KMS-11 (cell line): ENCODE data around the gene FOXP1.

Experiments
- H2AFZ ChIP-seq: fragments of 200-600 bp; sonication (generic); 2 replicates; pipeline ENCODE4 v1.6.1; 2016; ENCODE audit warnings: antibody characterized with exemption, mixed run types, low read depth
- H3K27ac ChIP-seq: fragments of 200-600 bp; sonication (generic); 2 replicates; pipeline ENCODE4 v1.6.1; 2016; ENCODE audit warnings: mild to moderate bottlenecking, mixed run types
- H3K27me3 ChIP-seq: fragments of 200-600 bp; sonication (generic); 2 replicates; pipeline ENCODE4 v1.6.1; 2017; ENCODE audit warnings: mild to moderate bottlenecking, low read depth, mixed run types, moderate library complexity; ENCODE audit not compliant: insufficient read depth
- H3K36me3 ChIP-seq: fragments of 200-600 bp; sonication (generic); 2 replicates; pipeline ENCODE4 v1.6.1; 2017; ENCODE audit warnings: mild to moderate bottlenecking, mixed run types; ENCODE audit not compliant: insufficient read depth
- H3K4me1 ChIP-seq: fragments of 200-600 bp; sonication (generic); 2 replicates; pipeline ENCODE4 v1.6.1; 2016; ENCODE audit warnings: mild to moderate bottlenecking, low read depth, mixed run types; ENCODE audit not compliant: poor library complexity, severe bottlenecking
- H3K4me2 ChIP-seq: fragments of 200-600 bp; sonication (generic); 2 replicates; pipeline ENCODE4 v1.7.0; 2016; ENCODE audit warnings: mild to moderate bottlenecking, mixed run types
- H3K4me3 ChIP-seq: fragments of 200-600 bp; sonication (generic); IDR thresholded peaks from 2 replicates; pipeline ENCODE4 v1.6.1; 2017; ENCODE audit warnings: low read depth, low read length, mixed read lengths; ENCODE audit not compliant: insufficient read depth
- H3K79me2 ChIP-seq: fragments of 200-600 bp; sonication (generic); 2 replicates; pipeline ENCODE4 v1.6.1; 2016; ENCODE audit warnings: low read depth, mixed run types; ENCODE audit not compliant: insufficient read depth
- H3K9ac ChIP-seq: fragments of 200-600 bp; sonication (generic); 2 replicates; pipeline ENCODE4 v1.6.1; 2016; ENCODE audit warnings: mild to moderate bottlenecking, mixed run types
- H4K20me1 ChIP-seq: fragments of 200-600 bp; sonication (generic); 2 replicates; pipeline ENCODE4 v1.6.1; 2016; ENCODE audit warnings: mild to moderate bottlenecking, mixed run types; ENCODE audit not compliant: insufficient read depth
- TF ChIP-seq, protein P1 (sequence below): fragments of 200-600 bp; sonication (generic); conservative IDR thresholded peaks from 2 replicates; pipeline ENCODE4 v1.6.1; 2017; ENCODE audit warnings: low read depth, mild to moderate bottlenecking, antibody characterized with exemption, low read length, moderate library complexity, mixed read lengths

Gene FOXP1

DNA sequence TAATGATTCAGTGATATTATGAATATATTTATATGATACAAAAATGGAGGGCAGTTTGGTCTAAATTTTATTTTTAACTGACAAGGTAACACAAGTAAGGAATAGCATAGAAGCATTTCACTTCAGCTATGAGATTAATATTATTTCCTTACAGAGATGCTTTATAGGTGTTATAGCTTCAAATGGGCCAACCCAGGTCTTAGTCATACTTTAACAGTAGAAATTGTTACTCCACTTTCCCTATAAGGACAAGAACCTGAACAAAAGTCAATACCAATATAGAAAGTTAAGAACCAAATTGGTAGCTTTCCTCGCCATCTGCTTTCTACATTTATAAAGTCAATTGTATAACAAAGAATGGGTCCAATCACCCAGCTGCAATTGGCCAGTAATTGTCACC, 570.6 kb downstream of the FOXP1 start:
- H3K27ac ChIP-seq, result no peak overlapping the region
- H3K9ac ChIP-seq, result no peak overlapping the region
- H3K79me2 ChIP-seq, result peaks cover 14% of the 10 kb centered on the region; the same call in 1 of the 2 replicates
- H4K20me1 ChIP-seq, result no peaks in the 10 kb centered on the region
- peaks cover 46% of the 10 kb centered on the region for H3K4me1 ChIP-seq
- no peaks in the 10 kb centered on the region for H3K27me3 ChIP-seq
- H3K36me3 ChIP-seq, result no peaks in the 10 kb centered on the region
- no peak overlapping the region for H2AFZ ChIP-seq
- no peak overlapping the region; the same call in 1 of the 2 replicates for H3K4me2 ChIP-seq
- TF ChIP-seq, protein P1, sequence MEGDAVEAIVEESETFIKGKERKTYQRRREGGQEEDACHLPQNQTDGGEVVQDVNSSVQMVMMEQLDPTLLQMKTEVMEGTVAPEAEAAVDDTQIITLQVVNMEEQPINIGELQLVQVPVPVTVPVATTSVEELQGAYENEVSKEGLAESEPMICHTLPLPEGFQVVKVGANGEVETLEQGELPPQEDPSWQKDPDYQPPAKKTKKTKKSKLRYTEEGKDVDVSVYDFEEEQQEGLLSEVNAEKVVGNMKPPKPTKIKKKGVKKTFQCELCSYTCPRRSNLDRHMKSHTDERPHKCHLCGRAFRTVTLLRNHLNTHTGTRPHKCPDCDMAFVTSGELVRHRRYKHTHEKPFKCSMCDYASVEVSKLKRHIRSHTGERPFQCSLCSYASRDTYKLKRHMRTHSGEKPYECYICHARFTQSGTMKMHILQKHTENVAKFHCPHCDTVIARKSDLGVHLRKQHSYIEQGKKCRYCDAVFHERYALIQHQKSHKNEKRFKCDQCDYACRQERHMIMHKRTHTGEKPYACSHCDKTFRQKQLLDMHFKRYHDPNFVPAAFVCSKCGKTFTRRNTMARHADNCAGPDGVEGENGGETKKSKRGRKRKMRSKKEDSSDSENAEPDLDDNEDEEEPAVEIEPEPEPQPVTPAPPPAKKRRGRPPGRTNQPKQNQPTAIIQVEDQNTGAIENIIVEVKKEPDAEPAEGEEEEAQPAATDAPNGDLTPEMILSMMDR, result no peak
- H3K4me3 ChIP-seq, result no peak overlapping the region

- Histone ChIP-seq H4K20me1 (no peaks in the 10 kb centered on the region), H3K36me3 (no peaks in the 10 kb centered on the region), H3K27ac (peak overlapping the region; percentile 99), H2AFZ (no peak overlapping the region; the same call in 1 of the 2 replicates), H3K9ac (peak overlapping the region; percentile 69; the same call in 1 of the 2 replicates), H3K79me2 (peaks cover 20% of the 10 kb centered on the region; the same call in 1 of the 2 replicates), H3K4me2 (peak overlapping the region; percentile 94), H3K4me3 (no peak overlapping the region), H3K27me3 (no peaks in the 10 kb centered on the region), H3K4me1 (peaks cover 57% of the 10 kb centered on the region)
- TF ChIP-seq, protein P1, result no peak
These were observed 571.8 kb downstream of the FOXP1 start for GRCh38 chr3:71011565-71012287.

DNA sequence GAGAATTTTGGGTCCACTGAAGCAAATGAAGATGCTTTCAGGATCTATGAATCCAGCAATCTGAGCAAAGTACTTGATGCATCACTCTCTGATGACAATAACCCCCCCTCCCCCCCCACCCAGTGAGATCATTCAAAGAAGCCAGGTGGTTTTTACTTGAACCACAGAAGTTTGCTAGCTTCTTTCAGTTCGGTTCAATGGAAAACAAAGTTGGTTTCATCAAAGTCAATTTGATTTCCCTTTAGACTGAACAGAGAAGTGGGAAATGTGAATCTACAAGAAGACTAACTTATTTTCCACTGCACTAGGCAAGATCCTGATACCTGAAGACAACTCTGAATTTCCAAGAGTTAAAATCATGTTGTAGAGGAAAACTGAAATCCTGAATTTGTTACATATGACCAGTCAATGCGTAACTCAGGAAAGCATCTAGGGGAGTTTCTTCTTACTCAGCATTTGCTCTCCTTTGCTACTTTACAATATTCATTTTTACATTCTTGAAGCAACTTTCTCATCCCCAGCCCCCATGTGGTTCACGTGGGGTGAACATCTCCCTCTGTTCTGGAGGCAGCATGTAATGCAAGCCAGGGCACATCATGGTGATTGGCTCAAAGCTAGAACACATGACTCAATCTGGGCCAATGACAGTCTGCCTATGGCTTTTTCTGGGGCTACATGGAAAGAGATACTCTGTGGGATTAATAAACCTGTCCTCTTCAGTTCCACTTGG, 572.6 kb downstream of the FOXP1 start:
- Histone ChIP-seq H3K79me2 (peaks cover 20% of the 10 kb centered on the region; the same call in 1 of the 2 replicates), H3K4me3 (no peak overlapping the region), H3K27ac (peak overlapping the region; percentile 99), H3K27me3 (no peaks in the 10 kb centered on the region), H2AFZ (no peak overlapping the region; the same call in 1 of the 2 replicates), H3K36me3 (no peaks in the 10 kb centered on the region), H3K4me2 (peak overlapping the region; percentile 94), H3K4me1 (peaks cover 61% of the 10 kb centered on the region), H3K9ac (peak overlapping the region; percentile 69; the same call in 1 of the 2 replicates), H4K20me1 (no peaks in the 10 kb centered on the region)
- TF ChIP-seq, protein P1, result no peak

DNA sequence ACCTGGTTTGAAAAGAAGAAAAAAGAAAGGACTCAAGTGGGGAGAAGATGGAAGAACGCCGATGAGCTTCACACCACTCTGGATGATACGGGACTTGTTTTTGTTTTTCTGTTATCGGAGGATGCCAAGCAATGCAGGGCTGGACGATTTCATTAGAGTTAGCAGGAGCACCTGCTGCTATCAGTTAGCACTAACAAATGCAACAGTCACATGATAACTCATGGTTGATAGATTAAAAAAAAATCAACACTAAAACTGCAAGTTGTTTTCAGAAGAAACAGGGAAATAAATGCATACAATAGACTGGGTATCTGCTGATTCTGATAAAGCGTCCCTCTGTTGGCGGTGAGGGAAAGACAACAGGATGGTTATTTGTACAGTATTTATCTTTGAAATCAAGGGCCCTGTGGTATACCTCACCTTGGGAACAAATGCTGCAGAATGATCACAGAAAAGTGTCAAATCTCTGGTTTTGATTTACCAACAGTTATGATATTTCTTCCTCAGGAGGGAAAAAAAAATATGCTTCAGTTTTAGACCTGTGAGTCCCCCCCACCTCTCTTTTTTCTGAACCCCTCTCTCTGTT, 575.1 kb downstream of the FOXP1 start:
- H3K27me3 ChIP-seq, result no peaks in the 10 kb centered on the region
- H3K9ac ChIP-seq, result no peak overlapping the region
- no peak overlapping the region for H3K4me2 ChIP-seq
- peaks cover 24% of the 10 kb centered on the region; the same call in 1 of the 2 replicates for H3K79me2 ChIP-seq
- H3K27ac ChIP-seq, result no peak overlapping the region
- TF ChIP-seq, protein P1, result no peak
- no peak overlapping the region for H3K4me3 ChIP-seq
- no peaks in the 10 kb centered on the region for H4K20me1 ChIP-seq
- H2AFZ ChIP-seq, result no peak overlapping the region
- H3K36me3 ChIP-seq, result no peaks in the 10 kb centered on the region
- peaks cover 74% of the 10 kb centered on the region for H3K4me1 ChIP-seq
